ENCODE measurements around the gene HAGHL.

Gene HAGHL, protein sequence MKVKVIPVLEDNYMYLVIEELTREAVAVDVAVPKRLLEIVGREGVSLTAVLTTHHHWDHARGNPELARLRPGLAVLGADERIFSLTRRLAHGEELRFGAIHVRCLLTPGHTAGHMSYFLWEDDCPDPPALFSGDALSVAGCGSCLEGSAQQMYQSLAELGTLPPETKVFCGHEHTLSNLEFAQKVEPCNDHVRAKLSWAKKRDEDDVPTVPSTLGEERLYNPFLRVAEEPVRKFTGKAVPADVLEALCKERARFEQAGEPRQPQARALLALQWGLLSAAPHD

DNA sequence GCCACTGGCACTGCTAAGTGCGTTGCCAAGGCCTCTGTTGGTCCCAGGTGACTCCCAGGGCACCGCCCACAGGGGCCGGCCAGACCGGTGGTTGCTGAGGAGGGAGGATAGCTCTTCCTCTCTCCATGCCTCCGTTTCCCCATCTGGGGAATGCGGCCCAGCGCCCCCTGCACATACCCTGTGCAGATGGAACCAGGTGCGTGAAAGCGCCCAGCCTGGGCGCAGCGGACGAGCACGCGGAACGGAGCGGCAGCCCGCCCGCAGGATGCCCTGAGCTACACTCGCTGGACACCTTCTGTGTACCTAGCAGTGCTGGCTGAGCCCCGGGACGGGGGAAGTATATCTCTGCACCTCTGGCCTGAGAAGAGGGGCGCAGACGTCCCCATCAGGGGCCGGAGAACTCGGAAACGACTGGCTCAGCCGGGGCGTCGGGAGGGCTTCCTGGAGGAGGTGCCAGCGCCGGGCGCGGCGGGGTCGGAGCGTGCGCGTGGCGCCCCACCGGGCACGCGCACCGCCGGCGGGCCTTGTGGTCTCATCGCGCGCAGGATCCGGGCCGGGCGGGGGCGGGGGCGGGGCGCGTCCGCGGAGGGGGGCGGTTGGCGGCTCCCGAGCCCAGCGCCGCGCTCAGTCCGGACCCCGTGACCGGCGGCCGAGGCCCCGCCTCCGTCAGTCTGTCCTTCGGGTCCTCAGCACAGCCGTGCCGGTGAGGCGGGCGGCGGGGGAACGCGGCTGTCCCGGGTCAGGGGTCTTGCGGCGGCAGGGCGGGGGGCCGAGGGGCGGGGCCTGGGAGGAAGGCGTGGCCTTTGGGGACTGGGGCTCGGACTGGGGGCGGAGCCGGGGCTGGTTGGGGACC lies at the start of gene HAGHL, which contains the start of gene CCDC78:
Gene HAGHL, plus strand, starts transcription at position 669 of the 853 bp plus-strand sequence. CDS start 404 bp downstream, outside the sequence.
Gene CCDC78, minus strand, starts transcription at position 6 of the 853 bp plus-strand sequence. CDS start 76 bp downstream, outside the sequence.
- in situ Hi-C loops (cut with MboI; ENCODE audit: low sequenced_read_pairs): no loop called here

DNA sequence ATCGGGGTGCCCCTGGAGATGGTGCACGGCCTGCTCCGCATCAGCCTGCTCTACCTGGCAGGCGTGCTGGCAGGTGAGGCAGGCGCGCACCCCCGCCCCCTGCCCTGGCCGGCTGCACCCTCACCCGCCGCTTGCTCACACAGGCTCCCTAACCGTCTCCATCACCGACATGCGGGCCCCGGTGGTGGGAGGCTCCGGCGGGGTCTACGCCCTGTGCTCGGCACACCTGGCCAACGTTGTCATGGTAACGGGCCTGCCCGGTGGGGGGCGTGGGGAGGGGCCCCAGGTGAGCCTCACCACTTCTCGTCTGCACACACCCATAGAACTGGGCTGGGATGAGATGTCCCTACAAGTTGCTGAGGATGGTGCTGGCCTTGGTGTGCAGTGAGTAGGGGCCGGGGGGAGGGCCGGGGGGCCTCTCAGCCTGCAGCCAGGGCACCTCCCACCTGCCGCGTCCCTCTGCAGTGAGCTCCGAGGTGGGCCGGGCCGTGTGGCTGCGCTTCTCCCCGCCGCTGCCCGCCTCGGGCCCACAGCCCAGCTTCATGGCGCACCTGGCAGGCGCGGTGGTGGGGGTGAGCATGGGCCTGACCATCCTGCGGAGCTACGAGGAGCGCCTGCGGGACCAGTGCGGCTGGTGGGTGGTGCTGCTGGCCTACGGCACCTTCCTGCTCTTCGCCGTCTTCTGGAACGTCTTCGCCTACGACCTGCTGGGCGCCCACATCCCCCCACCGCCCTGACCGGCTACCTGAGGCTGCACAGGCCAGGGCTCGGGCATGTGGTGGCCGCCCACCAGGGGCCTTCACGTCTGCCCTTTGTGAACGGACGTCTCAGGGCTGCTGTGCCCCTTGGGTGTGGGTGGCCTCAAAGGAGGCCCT lies 49.4 kb upstream of the HAGHL start:
- in situ Hi-C loops (cut with MboI; ENCODE audit: low sequenced_read_pairs): no loop called here

DNA sequence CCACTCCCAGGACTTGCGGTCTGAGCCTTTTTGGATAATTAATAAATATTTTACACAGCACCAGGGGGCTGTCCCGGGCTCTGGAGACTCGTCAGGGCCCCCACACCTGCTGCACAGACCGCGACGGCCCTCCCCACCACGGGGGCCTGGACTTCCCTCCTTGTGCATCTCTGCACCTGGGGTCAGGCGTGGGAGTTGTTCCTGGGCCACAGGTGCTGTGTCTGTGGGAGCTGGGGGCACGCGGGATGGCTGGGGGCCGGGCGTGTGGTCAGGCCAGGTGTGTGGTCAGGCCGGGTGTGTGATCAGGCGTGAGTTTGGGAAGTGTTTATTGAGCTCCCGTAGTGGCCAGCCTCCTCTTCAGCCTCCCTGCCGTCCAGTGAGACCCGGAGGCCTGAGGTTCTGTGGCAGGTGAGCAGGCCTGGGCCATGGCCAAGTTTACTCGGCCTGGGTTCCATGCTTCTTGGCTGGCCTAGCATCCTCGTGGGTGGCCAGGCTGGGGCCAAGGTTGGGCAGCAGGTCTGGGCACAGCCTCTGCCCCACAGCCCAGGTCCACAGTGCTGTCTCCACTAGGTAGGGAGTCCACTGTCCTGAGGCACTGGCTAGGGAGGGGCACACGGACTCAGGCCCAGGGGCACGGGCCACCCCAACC lies 48.6 kb upstream of the HAGHL start:
- in situ Hi-C loops (cut with MboI; ENCODE audit: low sequenced_read_pairs): no loop called here

DNA sequence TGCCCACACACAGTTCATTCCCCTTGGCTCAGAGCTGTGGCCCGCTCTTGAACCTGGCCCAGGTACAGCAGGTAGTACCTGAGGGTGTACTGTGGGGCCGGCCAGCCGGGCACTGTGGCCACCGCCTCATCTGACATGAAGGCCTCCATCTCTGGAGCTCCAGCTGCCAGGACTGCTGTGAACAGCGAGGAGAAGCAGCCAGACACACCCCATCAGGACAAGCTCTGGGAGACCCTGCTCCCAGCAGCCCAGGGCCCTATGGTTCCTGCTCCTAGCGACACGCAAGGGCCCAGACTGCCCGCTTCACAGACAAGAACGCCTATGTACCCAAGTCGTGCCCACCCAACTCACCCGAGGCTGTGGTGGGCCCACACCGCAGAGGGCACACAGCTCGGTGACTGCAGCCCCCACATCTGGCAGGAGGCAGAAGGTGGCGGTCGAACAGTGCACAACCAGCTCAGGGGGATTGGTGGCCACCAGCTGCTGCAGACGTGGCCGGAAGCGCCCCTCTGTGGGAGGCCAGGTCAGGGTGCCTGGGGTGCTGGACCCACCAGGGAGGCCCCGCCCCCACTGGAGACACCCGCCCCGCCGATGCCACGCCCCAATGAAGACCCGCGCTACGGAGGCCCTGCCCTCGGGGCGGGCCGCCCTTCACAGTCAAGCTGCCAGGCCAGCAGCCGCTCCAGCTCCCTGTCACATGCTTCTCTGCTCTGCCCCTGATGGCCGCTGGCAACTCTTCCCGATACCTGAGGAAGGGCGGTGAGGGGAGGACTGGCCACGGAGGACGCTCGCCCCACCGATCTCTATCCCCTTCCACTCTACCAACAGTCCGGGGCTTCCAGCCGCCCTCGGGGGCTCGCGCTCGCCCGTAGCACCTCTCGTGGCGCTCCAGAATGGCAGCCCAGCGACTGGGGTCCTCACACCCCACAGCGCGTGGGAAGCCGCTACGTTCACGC lies 47.8 kb upstream of the HAGHL start:
- in situ Hi-C loops (cut with MboI; ENCODE audit: low sequenced_read_pairs): no loop called here

DNA sequence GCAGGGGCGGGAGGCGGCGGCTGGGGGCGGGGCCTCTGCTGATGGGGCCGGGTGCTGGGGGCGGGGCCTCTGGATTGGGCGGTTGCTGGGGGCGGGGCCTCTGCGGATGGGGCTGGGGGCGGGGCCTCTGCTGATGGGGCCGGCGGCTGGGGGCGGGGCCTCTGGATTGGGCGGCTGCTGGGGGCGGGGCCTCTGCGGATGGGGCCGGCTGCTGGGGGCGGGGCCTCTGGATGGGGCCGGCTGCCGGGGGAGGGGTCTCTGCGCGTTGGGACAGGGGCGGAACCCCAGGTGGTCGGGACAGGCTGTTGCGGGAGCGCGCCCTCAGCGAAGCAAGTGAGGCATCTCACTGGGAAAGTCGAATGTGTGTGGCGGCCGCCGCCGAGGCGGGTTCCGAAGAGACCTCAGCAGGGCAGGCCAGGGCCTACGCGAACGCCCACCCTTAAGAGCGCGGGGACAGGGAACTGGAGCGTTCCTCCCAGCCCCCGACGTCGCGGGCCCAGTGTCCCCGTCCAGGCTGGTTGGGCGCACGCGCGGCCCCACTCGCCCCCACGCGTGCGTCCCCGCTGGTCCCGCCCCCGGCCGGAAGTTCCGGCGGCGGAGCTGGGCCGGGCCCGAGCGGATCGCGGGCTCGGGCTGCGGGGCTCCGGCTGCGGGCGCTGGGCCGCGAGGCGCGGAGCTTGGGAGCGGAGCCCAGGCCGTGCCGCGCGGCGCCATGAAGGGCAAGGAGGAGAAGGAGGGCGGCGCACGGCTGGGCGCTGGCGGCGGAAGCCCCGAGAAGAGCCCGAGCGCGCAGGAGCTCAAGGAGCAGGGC lies 46.9 kb upstream of the HAGHL start, which contains the start of gene STUB1:
Gene STUB1, plus strand, starts transcription at position 597 of the 811 bp plus-strand sequence. Its CDS starts 116 bp downstream, at position 713.
- in situ Hi-C loops (cut with MboI; ENCODE audit: low sequenced_read_pairs): no loop called here

DNA sequence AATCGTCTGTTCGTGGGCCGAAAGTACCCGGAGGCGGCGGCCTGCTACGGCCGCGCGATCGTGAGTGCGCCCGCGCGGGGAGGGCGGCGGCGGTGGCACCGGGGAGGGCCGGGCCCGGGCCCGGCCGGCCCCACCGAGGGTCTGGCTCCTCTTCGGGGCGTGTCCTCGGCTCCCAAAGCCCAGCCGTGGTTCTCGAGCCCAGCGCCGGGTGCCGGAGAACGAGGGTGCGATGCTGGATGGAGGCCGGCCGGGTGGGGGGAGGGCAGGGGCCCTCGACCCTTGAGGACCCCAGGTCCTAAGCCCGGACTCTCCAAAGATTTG lies 46.3 kb upstream of the HAGHL start:
- in situ Hi-C loops (cut with MboI; ENCODE audit: low sequenced_read_pairs): no loop called here

DNA sequence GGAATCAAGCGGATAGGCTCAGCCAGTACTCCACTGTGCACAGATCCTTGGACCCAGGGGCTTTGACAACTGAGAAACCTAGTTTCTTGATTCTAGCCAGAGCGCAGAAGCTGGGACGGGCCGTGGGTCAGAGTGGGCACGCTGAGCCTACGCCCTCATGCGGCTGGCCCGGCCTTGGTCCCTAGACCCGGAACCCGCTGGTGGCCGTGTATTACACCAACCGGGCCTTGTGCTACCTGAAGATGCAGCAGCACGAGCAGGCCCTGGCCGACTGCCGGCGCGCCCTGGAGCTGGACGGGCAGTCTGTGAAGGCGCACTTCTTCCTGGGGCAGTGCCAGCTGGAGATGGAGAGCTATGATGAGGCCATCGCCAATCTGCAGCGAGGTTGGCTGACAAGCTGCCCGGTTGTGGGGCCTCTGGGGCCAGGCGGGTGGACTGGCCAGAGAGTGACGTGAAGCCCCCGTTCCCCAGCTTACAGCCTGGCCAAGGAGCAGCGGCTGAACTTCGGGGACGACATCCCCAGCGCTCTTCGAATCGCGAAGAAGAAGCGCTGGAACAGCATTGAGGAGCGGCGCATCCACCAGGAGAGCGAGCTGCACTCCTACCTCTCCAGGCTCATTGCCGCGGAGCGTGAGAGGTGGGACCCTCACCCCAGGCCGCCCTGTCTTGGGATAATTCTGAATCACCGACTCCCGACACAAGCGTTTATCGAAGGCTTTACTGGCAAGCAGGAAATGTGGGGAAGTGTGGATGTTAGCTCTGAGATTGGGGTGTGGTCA lies 45.8 kb upstream of the HAGHL start:
- in situ Hi-C loops (cut with MboI; ENCODE audit: low sequenced_read_pairs): no loop called here

DNA sequence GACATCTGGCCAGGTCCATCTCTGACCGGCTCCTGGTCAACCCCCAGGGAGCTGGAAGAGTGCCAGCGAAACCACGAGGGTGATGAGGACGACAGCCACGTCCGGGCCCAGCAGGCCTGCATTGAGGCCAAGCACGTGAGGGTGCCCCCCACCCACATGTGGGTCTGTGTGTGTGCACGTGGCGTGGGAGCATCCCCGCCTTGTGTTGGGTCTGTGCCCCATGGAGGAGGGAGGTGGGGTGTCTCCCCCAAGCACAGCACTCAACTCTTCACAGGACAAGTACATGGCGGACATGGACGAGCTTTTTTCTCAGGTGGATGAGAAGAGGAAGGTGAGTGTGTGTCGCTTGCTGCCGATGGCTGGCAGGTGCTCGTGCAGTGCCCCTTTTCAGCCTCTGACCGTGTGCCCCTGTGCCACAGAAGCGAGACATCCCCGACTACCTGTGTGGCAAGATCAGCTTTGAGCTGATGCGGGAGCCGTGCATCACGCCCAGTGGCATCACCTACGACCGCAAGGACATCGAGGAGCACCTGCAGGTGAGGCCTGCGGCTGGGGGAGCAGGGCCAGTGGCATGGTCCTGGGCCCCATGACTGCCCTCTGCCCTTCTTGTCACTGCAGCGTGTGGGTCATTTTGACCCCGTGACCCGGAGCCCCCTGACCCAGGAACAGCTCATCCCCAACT lies 45.0 kb upstream of the HAGHL start:
- in situ Hi-C loops (cut with MboI; ENCODE audit: low sequenced_read_pairs): no loop called here

DNA sequence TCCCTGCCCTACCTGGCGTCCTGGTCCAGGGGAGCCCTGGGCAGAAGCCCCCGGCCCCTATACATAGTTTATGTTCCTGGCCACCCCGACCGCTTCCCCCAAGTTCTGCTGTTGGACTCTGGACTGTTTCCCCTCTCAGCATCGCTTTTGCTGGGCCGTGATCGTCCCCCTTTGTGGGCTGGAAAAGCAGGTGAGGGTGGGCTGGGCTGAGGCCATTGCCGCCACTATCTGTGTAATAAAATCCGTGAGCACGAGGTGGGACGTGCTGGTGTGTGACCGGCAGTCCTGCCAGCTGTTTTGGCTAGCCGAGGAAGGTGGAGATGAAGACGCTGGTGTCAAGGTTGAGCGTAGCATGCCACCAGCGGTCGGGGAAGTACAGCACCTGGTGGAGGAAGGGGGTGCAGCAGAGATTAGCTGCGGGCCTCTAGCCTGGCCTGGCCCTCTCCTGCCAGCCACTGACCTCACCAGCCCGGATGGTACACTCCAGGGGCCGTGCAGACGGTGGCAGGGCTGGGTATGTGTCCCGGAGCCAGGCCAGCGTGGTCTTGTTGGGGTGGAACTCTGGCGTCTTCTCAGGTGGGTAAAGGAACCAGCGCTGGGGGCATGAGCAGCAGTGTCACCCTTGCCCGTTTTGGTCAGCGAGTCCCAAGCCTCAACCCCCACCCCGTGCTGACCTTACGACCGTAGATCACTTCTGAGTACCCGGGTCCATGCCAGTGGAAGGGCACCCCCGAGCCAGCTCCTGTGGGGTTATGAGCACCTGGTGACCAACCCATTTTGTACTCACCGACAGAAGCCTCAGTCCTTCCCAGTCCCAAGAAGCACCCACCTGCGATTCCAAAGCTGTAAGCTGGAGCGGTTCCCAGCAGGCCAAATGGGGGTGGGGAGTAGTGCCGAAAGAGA lies 44.2 kb upstream of the HAGHL start:
- in situ Hi-C loops (cut with MboI; ENCODE audit: low sequenced_read_pairs): no loop called here

DNA sequence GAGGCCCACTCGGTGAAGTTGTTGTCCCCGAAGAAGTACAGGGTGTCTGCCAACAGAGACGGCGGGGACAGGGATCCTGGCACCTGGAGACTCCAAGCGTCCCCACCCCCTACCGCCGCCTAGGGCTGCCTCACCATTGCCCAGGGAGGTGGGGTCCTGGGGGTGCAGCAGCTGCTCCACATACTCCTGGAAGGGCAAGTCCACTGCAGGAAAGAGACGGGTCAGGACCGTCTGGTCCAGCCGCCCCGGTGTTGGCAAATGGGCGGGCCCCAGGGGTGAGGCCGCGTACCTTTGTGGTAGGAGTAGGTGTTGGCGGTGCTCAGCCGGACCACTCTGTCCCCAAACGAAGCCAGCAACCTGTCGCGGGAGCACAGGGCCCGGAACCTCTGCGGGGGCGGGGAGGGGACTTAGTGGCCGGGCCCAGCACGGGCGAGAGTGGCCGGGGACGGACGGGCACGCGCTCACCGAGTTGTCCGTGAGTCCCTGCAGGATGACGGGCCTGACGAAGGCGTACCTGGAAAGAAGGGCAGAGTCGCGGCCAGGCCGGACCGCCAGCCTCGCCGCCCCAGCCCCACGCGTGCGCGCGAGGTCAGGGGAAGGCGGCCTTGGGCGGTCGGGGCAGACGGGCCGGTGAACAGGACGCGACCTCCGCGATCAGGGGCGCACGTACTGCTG lies 43.4 kb upstream of the HAGHL start:
- in situ Hi-C loops (cut with MboI; ENCODE audit: low sequenced_read_pairs): no loop called here

DNA sequence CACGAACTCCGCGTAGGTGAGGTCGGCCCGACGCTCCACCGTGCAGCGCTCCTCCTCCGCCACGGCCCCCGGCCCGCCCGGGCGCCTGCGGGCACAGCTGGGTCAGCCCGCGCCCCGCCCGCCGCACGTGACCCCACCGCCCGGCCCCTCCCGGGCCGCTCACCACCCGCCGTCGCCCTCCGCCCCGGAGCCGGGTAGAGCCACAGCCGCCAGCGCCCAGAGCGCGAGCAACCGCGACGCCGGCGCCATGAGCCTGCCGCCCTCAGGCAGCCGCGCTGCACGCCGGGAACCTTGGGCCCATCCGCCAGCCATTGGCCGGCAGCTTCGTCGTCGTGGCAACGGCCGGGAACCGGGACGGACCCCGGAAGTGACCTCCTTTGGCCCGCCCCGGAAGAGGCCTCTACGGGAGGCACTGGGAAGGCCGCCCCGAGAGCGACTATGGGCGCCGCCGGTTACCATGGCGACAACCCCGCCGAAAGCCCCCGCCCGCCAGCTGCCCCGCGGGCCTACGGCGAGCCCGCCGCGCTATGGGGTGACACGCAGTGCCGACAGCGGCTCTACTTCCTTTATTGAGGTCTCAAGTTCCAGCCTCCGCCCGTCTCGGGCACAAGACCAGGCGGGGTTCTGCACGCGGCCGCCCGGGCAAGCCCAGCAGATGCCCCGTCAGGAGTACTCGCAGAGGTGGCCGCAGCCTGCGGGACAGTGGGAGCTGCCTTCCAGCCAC lies 42.7 kb upstream of the HAGHL start, which contains the start of gene JMJD8:
Gene JMJD8, minus strand, starts transcription at position 264 of the 724 bp plus-strand sequence. Its CDS starts 15 bp downstream, at position 249.
- in situ Hi-C loops (cut with MboI; ENCODE audit: low sequenced_read_pairs): no loop called here

DNA sequence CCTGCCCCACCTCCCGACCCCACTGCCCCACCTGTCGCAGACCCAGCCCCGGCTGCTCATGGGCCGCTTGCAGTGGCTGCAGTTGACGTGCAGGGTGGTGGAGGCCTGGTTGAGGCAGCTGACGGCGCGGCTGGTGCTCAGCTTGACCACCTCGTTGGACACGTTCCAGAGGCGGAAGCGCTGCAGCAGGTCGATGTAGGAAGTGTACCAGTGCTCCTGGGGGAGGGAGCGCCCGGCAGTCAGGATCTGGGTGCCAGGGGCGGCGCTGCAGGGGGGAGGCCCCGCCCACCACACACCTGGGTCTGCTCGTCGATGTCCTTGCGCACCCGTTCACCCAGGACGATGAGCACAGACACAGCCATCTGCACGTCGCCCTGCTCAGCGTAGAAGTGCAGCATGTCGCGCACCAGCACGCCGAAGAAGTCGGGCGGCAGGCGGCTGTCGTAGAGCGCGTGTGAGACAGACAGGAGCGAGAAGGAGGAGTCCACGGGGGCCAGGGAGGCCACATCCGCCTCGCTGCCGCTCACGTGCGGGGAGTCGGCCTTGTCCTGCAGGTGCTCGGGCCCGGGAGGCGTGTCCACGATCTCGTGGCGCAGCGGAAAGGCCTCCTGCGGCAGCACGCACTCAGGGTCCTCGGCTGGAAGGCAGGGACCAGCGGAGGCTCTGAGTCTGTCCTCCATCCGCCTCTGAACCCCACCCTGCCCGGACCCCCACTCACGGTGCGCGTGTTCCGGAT lies 41.8 kb upstream of the HAGHL start:
- in situ Hi-C loops (cut with MboI; ENCODE audit: low sequenced_read_pairs): no loop called here

DNA sequence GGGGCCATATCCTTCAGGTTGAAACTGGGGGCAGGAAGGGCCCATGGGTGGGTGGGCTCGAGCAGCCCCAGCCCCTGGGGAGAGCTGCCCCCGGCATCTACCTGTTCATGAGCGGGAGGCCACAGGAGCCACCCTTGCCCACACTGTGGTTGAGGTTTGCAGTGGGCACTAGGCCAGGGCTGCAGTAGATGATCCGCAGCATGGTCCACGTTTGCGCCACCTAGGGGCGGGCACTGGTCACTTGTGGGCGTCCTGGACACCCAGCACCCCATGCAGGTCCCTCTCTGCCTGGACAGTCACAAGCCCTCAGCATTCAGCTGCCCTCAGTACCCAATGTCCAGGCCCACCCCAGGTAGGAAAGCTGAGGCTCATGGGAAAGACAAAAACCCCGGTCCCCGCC lies 40.9 kb upstream of the HAGHL start:
- in situ Hi-C loops (cut with MboI; ENCODE audit: low sequenced_read_pairs): no loop called here

All from HL-60/S4 (cell line).